HG02981 (cell line): ENCODE measurements around the gene PUM1.

Source experiments
- ATAC-seq: cut with Tn5 transposase; IDR thresholded peaks from one replicate; pipeline ENCODE4 v1.9.1; 2021; ENCODE audit warnings: mild to moderate bottlenecking, moderate library complexity; ENCODE audit not compliant: unreplicated experiment

Gene PUM1

DNA sequence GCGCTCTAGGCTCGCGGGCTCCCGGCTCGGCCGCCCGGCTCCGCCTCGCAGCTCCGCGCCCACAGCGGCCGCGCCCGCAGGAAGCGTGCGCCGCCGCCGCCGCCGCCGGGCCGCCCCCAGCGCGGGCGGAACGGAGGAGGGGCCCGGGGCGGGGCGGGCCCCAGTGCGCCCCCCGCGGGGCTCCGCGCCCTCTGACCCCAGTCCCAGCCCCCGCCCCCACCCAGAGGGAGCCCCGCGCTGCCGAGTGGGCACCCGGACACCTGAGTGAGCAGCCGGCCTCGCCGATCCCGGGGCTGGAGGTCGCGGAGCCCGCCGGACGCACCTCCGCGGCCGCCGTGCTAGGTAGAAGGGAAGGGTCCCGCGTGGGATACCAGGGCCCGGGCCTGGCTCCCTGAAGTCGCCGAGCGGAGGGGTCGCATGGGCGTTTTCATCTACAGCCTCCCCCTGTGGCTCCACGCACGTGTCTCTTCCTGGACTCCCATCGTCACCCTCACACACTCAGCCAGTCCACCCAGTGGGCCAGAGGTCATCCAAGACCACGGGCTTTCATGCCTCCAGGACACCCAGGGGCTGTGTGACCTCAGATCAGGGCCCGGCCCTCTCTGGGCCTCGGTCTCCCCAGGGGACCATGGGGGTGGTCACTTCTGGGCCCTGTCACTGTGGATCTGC lies 156.7 kb downstream of the PUM1 start, which contains the start of gene SDC3:
Gene SDC3, minus strand, starts transcription at position 63 of the 669 bp plus-strand sequence. CDS start 172 bp downstream, outside the sequence.
- ATAC-seq, result no peak

DNA sequence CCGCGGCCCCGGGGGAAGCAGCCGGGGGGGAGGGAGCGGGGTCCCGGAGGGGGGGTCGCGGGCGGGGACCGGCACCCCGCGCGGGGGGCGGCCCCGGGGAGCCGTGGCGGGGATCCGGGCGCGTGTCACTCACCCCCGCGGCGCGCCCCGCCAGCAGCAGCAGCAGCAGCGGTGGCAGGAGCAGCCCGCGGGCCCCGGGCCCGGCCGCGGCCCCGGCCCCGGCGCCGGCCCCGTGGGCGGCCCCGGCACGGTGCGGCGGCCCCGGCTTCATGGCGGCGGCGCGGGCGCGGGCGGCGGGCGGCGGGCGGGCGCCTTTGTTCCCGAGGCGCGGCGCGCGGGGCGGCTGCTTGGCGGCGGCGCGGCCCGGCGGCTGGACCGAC lies 157.2 kb downstream of the PUM1 start:
- no peak for ATAC-seq

GRCh38 chr1:30907481-30908315 lies 157.8 kb downstream of the PUM1 start:
- ATAC-seq, result no peak

- no peak for ATAC-seq
Measured at GRCh38 chr1:30906631-30907441, 158.7 kb downstream of the PUM1 start.

GRCh38 chr1:30905916-30906620 lies 159.4 kb downstream of the PUM1 start:
- ATAC-seq, result no peak

DNA sequence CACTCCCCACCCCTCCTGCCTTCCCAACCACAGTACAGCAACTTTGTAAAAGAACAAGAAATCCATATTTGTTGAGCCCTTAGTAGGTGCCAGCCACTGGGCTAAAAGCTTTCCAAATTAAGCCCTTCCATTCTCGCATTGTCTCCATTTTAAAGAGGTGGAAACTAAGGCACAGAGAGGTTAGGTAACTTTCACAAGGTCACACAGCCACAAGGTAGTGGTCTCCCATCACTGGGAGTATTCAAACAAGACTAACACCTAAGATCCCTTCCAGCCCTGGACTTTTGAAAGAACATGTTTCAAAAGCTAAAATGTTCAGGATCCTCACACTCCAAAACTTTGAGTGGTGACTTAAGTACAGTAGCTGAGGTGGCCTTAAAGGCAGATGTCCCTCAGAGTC lies 160.1 kb downstream of the PUM1 start:
- ATAC-seq, result no peak

DNA sequence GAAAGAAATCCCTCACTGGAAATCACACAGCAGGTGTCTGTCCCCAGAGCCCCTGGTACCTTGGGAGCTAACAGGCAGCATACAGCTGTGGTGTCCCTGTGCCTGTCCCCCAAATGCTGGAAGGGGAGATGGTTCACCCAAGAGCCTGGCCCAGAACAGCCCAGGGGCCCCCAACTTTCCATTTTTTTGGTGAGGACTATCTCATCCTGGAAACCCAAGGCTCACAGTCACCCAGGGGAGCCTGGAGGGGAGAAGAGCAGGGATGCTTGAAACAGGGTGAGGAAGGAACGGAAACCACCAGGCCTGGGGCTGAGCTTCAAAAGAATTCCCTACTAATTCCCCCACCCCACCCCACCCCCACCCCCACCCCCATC lies 160.6 kb downstream of the PUM1 start:
- ATAC-seq, result no peak

DNA sequence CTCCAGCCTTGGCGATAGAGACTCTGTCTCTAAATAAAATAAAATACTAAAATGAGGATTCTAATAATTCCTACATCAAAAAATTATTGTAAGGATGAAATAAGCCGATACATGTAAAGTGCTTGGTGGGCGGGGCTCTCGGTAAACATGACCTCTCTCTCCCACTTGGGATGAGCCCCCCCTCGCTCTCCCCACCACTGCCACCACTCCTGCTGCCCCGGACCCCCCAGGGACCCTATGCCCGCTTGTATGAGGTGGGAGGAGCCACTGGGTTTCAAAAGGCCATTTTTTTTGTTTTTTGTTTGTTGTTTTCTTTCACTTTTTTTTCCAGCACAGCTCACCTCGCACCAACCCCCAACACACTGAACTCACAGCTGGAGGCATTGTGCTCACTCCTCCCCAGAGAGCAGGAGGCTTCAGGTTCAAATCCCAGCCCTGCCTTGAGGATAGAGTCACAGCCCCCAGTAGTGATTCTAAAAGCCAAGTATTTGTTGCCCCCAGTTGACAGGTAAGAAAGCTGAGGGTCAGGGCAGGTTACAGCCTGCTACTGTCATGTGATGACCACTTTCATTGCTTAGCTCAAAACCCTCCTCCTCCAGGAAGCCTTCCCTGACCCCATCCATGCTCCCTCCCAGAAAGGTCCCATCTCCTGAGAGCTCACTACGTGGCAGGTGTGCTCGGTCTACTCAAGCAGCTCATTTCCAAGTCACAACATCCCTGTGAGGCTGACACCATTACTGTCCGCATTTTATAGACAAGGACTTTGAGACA lies 161.1 kb downstream of the PUM1 start:
- no peak for ATAC-seq

- ATAC-seq, result no peak
Measured at GRCh38 chr1:30903343-30904034, 162.0 kb downstream of the PUM1 start.

- no peak for ATAC-seq
Measured at GRCh38 chr1:30902593-30903290, 162.8 kb downstream of the PUM1 start.

GRCh38 chr1:30901798-30902581 lies 163.5 kb downstream of the PUM1 start:
- no peak for ATAC-seq

- no peak for ATAC-seq
Measured at GRCh38 chr1:30900931-30901560, 164.5 kb downstream of the PUM1 start.

- ATAC-seq, result no peak
Measured at GRCh38 chr1:30900486-30900885, 165.0 kb downstream of the PUM1 start.

DNA sequence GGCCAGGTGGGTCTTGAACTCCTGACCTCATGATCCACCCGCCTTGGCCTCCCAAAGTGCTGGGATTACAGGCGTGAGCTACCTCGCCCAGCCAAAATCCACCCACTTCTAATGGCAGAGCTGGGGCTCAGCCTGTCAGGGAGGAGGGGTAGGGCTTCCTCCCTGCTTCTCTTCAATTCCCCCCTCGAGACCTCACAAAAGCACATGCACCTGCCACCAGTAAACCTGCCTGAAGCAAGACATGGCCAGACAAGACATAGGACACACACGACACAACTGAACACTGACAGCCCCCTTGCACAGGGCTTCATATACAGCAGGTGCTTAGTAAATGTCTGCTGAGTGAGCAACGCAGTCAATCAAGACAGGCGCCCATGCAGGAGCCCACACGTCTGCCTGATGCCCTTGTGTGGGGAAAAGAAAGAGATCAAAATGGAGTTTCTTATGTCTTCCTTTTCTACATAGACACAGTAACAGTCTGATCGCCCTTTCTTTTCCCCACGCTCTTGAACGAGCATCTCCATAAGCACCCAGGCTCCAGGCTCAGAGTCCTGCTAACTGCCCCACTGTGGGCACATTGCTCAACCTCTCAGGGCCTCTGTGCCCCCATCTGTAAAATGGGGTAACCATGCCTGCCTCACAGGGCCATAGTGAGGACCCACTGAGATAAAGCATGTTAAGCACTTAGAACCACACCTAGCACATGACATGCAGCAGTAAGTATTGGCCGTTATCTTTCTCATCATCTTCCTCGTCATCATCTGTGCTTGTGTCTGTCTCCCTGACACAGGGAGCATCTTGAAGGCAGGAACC lies 165.7 kb downstream of the PUM1 start:
- no peak for ATAC-seq

DNA sequence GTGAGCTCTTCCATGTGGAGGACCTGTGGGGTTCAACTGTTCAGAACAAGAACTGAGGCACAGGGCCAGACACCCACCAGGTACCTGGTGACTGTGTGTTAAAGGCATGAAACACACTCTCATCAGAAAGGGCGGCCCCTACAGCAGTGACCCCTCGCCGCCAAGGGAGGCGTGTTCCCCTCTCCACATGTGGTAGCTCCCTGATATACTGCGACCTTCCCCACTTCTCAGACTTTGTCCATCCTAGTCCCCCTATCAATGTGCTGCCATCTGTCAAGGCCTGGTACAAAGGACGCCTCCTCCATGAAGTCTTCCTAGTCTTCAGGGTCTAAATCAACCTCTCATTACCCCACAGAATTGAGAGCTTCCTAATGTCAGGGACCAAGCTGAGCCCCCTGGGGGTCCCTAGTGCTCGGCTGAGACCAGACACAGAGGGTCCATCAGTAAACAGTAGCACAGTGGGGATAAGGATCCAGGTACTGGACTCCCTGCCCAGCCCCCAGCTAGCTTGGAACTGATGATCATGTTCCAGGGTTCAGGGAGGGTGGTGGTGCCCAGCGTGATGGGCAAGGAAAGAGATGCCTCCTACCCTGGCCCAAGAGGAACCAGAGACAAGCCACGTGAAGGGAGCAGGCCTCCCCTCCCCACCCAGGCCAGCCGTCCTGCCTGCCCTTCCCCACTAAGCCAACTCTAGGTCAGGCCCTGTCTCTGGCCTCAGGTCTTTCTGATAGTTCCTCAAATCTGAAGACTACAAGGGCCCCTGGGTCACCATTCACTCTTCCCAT lies 167.3 kb downstream of the PUM1 start:
- no peak for ATAC-seq

GRCh38 chr1:30896905-30897304 lies 168.6 kb downstream of the PUM1 start:
- no peak for ATAC-seq
